OCI-LY3 (cell line): ENCODE measurements around the gene ZNF878.

Experiments used
- CTCF ChIP-seq: fragments of 200-600, 300-600 bp; sonication (generic); IDR thresholded peaks from 2 replicates; pipeline ENCODE4 v1.5.1; 2014; ENCODE audit warnings: antibody characterized with exemption, low read length, low read depth
- EZH2phosphoT487 ChIP-seq: fragments of 200-600 bp; shearing (Covaris generic); IDR thresholded peaks from 2 replicates; pipeline ENCODE4 v1.6.1; 2018; ENCODE audit warnings: antibody characterized with exemption, mixed run types, low read depth

DNA sequence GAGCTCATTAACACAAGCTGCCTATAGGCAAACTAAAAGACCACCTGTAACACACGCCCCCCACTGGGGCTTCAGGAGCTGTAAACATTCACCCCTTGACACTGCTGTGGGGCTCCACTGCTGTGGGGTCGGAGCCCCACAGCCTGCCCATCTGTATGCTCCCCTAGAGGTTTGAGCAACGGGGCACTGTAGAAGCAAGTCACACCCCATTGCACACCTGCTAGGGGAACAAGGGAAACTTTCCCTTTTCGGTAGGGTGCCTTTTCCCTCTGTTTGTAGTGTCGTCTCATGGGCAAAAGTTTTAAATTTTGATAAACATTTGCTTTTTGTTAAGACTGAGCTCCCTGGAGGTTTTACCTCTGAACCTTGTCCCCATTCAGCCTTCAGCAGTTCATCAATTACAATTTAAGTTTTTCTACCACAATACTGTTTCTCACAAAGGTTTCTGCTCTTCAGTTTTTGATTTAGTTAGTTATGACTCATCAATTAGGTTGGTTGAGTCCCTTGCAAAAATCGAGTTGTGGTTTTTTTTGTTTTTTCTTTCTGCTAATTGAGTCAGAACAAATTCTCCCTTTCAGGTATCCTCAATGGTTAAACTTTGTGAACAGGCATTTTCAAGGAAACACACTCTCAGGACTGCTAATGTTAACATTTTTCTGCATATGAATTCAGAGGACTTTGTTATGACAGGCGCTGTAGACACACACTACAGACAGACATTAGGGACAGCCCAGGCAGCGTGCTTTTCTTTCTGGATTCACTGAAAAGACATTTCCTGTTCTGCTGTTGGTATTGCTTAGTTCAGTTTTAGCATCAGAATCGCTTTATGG, 52.4 kb downstream of the ZNF878 start:
- TF ChIP-seq CTCF: no peak
- no peak for TF ChIP-seq EZH2phosphoT487
